PC-3 (cell line): Measurements from ENCODE around the gene UGCG. TPM values are rescaled to one million over a fixed set of nuclear protein-coding genes. Genes with fewer than 3 reads are reported as not detected.

Experiments
- ATAC-seq: fragments of 200-7000 bp; cut with Tn5 transposase; 2 replicates; pipeline ENCODE4 v1.9.1; 2020; ENCODE audit warnings: mild to moderate bottlenecking, moderate library complexity
- BruUV-seq: library from RNA; stranded (reverse); fragments of 400-500 nt; replicated peaks from 2 replicates; lab custom pipeline; 2021; lab: Mats Ljungman, UMichigan
- CTCF ChIA-PET: fragments of 300-600 bp; sonication (Branson Sonifier 250); formaldehyde crosslinking; loops from one replicate; lab custom pipeline; 2022; ENCODE audit warnings: antibody characterized with exemption; lab: Charles Lee
- POLR2A ChIA-PET: fragments of 300-600 bp; sonication (Branson Sonifier 250); formaldehyde crosslinking; loops from one replicate; lab custom pipeline; 2022; ENCODE audit warnings: antibody characterized with exemption; ENCODE audit not compliant: unreplicated experiment; lab: Charles Lee
- DNase-seq: peaks from one replicate; pipeline ENCODE4 v3.0.0-alpha.2; 2015
- H2AFZ ChIP-seq: fragments of 300-600 bp; sonication (generic); 2 replicates; pipeline ENCODE4 v1.6.0; 2016; ENCODE audit warnings: antibody characterized with exemption, low read length
- H3F3A ChIP-seq: fragments of 300-600 bp; sonication (generic); one replicate; pipeline ENCODE4 v1.6.0; 2017; ENCODE audit warnings: antibody characterized with exemption, low read length, control low read depth, mild to moderate bottlenecking; ENCODE audit not compliant: unreplicated experiment
- H3K27ac ChIP-seq: fragments of 300-600 bp; sonication (generic); 2 replicates; pipeline ENCODE4 v1.5.1; 2016; ENCODE audit warnings: mild to moderate bottlenecking, low read length
- H3K27me3 ChIP-seq: fragments of 300-600 bp; sonication (generic); 2 replicates; pipeline ENCODE4 v1.6.1; 2016; ENCODE audit warnings: low read length, mixed read lengths
- H3K36me3 ChIP-seq: fragments of 300-600 bp; sonication (generic); 2 replicates; pipeline ENCODE4 v1.6.1; 2016; ENCODE audit warnings: low read depth, mixed run types, low read length, mixed read lengths
- H3K4me1 ChIP-seq: fragments of 300-600 bp; sonication (generic); 2 replicates; pipeline ENCODE4 v1.5.1; 2016; ENCODE audit warnings: low read length; ENCODE audit not compliant: insufficient read depth
- H3K4me2 ChIP-seq: fragments of 300-600 bp; sonication (generic); 2 replicates; pipeline ENCODE4 v1.6.0; 2016; ENCODE audit warnings: low read length
- H3K4me3 ChIP-seq: fragments of 300-600 bp; sonication (generic); 2 replicates; pipeline ENCODE4 v1.5.1; 2016; ENCODE audit warnings: mild to moderate bottlenecking, low read length, mixed read lengths
- H3K79me2 ChIP-seq: fragments of 300-600 bp; sonication (generic); 2 replicates; pipeline ENCODE4 v1.6.1; 2017; ENCODE audit warnings: low read length, mixed read lengths
- H3K9ac ChIP-seq: fragments of 300-600 bp; sonication (generic); 2 replicates; pipeline ENCODE4 v1.6.0; 2016; ENCODE audit warnings: mild to moderate bottlenecking, low read length
- H3K9me2 ChIP-seq: fragments of 300-600 bp; sonication (generic); replicated peaks from 2 replicates; pipeline ENCODE4 v1.6.1; 2016; ENCODE audit warnings: mixed run types, low read length, mixed read lengths
- H3K9me3 ChIP-seq: fragments of 300-600 bp; sonication (generic); 2 replicates; pipeline ENCODE4 v1.6.1; 2016; ENCODE audit warnings: low read length, mixed read lengths
- H4K20me1 ChIP-seq: fragments of 300-600 bp; sonication (generic); 2 replicates; pipeline ENCODE4 v1.6.1; 2016; ENCODE audit warnings: low read length, mixed read lengths
- EZH2 ChIP-seq: fragments of 300-600 bp; sonication (generic); IDR thresholded peaks from one replicate; pipeline ENCODE4 v1.6.1; 2017; ENCODE audit warnings: antibody characterized with exemption, mild to moderate bottlenecking, low read length; ENCODE audit not compliant: unreplicated experiment
- EZH2phosphoT487 ChIP-seq: fragments of 300-600 bp; sonication (generic); IDR thresholded peaks from 2 replicates; pipeline ENCODE4 v1.6.1; 2018; ENCODE audit warnings: mild to moderate bottlenecking, antibody characterized with exemption, low read length, borderline replicate concordance
- intact Hi-C: fragments of 100-400 bp; cut with micrococcal nuclease; formaldehyde crosslinking; loops from 2 replicates; pipeline ENCODE4 v1.9.0; 2023
- total RNA-seq: library from RNA; depleted of rRNA; stranded (reverse); fragments of >200 nt; gene quantifications from 2 replicates; pipeline ENCODE4 v1.2.3, GENCODE V29; 2014
- TF ChIP-seq, protein P1 (sequence below): fragments of 300-600 bp; sonication (generic); conservative IDR thresholded peaks from 2 replicates; pipeline ENCODE4 v1.5.1; 2017; ENCODE audit warnings: antibody characterized with exemption, low read depth, mild to moderate bottlenecking, low read length

The UGCG gene
- total RNA-seq, 1 experiment from 2014 or later = 29.4 TPM

DNA sequence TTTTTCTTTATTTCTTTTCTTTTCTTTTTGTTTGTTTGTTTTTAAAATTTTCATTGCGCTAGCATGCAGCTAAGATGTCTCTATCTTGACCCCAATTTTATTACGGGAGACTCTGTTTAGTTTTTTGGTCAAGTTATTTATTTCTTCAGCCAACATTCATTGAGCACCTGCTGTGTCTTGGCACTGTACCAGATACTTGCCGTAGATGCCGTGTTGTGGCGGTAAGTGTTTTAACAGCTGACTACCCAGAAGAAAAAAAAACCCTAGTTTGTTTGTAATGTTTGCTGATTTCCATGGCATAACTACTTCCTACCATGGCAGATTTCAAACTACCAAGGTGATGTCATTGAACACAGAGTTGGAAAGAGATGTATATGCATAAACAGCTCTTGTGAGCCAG is 65.0 kb downstream of the UGCG start:
- H3K9ac ChIP-seq = no peak overlapping the region
- no peaks in the 10 kb centered on the region for H4K20me1 ChIP-seq
- no peaks in the 10 kb centered on the region for H3K27me3 ChIP-seq
- no TSS peak for BruUV-seq
- no peak for ATAC-seq
- no peak for DNase-seq
- H2AFZ ChIP-seq = no peak overlapping the region
- H3K4me2 ChIP-seq = no peak overlapping the region
- POLR2A ChIA-PET = no interaction called here
- intact Hi-C loops = no loop called here
- CTCF ChIA-PET = no interaction called here
- no peaks in the 10 kb centered on the region for H3K79me2 ChIP-seq
- no peaks in the 10 kb centered on the region for H3K9me3 ChIP-seq
- no peaks in the 10 kb centered on the region for H3K9me2 ChIP-seq
- H3K27ac ChIP-seq = no peak overlapping the region
- H3K4me3 ChIP-seq = no peak overlapping the region
- peaks cover 49% of the 10 kb centered on the region for H3K4me1 ChIP-seq
- peaks cover 5% of the 10 kb centered on the region for H3F3A ChIP-seq
- no peaks in the 10 kb centered on the region for H3K36me3 ChIP-seq
- TF ChIP-seq, protein P1, sequence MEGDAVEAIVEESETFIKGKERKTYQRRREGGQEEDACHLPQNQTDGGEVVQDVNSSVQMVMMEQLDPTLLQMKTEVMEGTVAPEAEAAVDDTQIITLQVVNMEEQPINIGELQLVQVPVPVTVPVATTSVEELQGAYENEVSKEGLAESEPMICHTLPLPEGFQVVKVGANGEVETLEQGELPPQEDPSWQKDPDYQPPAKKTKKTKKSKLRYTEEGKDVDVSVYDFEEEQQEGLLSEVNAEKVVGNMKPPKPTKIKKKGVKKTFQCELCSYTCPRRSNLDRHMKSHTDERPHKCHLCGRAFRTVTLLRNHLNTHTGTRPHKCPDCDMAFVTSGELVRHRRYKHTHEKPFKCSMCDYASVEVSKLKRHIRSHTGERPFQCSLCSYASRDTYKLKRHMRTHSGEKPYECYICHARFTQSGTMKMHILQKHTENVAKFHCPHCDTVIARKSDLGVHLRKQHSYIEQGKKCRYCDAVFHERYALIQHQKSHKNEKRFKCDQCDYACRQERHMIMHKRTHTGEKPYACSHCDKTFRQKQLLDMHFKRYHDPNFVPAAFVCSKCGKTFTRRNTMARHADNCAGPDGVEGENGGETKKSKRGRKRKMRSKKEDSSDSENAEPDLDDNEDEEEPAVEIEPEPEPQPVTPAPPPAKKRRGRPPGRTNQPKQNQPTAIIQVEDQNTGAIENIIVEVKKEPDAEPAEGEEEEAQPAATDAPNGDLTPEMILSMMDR = no peak
- no peak for TF ChIP-seq EZH2
- TF ChIP-seq EZH2phosphoT487 = no peak

DNA sequence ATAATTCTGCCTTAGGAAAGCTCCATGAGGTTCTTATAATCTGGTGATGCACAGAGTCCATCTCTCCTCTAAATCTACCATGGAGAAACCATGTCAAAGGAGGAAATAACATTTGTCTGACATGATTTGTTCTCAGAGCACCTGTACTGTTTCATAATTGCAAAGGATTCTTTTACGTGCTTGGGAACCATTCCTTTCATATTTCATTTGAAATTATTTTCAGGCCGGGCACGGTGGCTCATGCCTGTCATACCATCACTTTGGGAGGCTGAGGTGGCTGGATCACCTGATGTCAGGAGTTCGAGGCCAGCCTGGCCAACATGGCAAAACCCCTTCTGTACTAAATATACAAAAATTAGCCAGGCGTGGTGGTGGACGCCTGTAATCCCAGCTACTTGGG is 65.4 kb downstream of the UGCG start:
- no peak overlapping the region for H3K27ac ChIP-seq
- DNase-seq (no peak), ATAC-seq (no peak)
- no peak overlapping the region for H2AFZ ChIP-seq
- no peaks in the 10 kb centered on the region for H3K36me3 ChIP-seq
- intact Hi-C loops = no loop called here
- TF ChIP-seq, protein P1 = no peak
- TF ChIP-seq EZH2phosphoT487 = no peak
- H3K79me2 ChIP-seq = no peaks in the 10 kb centered on the region
- H3K9ac ChIP-seq = no peak overlapping the region
- no peak overlapping the region for H3K4me2 ChIP-seq
- H4K20me1 ChIP-seq = no peaks in the 10 kb centered on the region
- H3F3A ChIP-seq = peaks cover 5% of the 10 kb centered on the region
- POLR2A ChIA-PET = no interaction called here
- CTCF ChIA-PET = no interaction called here
- H3K4me3 ChIP-seq = no peak overlapping the region
- BruUV-seq = no TSS peak
- peaks cover 49% of the 10 kb centered on the region for H3K4me1 ChIP-seq
- H3K9me2 ChIP-seq = no peaks in the 10 kb centered on the region
- no peaks in the 10 kb centered on the region for H3K9me3 ChIP-seq
- no peaks in the 10 kb centered on the region for H3K27me3 ChIP-seq

DNA sequence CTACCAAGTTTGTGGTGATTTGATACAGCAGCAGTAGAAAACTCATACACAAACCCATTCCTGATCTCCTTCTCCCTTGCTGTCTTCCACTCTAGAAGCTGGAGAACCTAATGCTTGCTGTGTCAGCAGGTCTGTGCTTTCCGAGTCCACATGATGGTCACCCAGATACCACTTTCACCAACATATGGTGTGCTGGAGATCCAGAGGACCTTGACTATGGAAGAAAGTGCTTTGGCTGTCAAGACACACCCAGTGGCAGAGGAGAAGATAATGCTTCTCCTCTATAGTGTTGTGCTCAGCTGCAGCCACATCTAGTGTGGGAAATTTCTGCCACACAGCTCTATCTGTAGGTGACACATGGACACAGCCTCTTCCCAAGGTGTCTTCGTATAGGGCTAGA is 67.4 kb downstream of the UGCG start:
- Histone ChIP-seq H4K20me1 (no peaks in the 10 kb centered on the region), H3K4me1 (peaks cover 33% of the 10 kb centered on the region), H3K36me3 (no peaks in the 10 kb centered on the region), H3K9ac (no peak overlapping the region), H3F3A (peaks cover 2% of the 10 kb centered on the region), H3K79me2 (no peaks in the 10 kb centered on the region), H2AFZ (no peak overlapping the region), H3K27ac (no peak overlapping the region), H3K9me2 (no peaks in the 10 kb centered on the region), H3K9me3 (no peaks in the 10 kb centered on the region), H3K27me3 (no peaks in the 10 kb centered on the region), H3K4me3 (no peak overlapping the region), H3K4me2 (no peak overlapping the region)
- no peak for ATAC-seq
- CTCF ChIA-PET = no interaction called here
- POLR2A ChIA-PET = no interaction called here
- TF ChIP-seq, protein P1 = no peak
- no peak for TF ChIP-seq EZH2phosphoT487
- no TSS peak for BruUV-seq
- intact Hi-C loops = no loop called here
- no peak for DNase-seq
